Smooth muscle cell of the brain vasculature (primary cell): Measurements from ENCODE around the gene MTRF1.

Source experiments
- DNase-seq: peaks from one replicate; pipeline ENCODE4 v3.0.0-alpha.2; 2012; ENCODE audit warnings: low read depth, low spot score

Gene MTRF1

GRCh38 chr13:41224113-41225110 lies 39.0 kb downstream of the MTRF1 start:
- DNase-seq, result no peak

- DNase-seq, result no peak
These were observed 41.0 kb downstream of the MTRF1 start for GRCh38 chr13:41222259-41222852.

- DNase-seq, result no peak
These were observed 43.0 kb downstream of the MTRF1 start for GRCh38 chr13:41220401-41220800.

GRCh38 chr13:41216160-41216559 lies 47.2 kb downstream of the MTRF1 start:
- DNase-seq, result no peak

- no peak for DNase-seq
These were observed 49.5 kb downstream of the MTRF1 start for GRCh38 chr13:41213919-41214318.

- no peak for DNase-seq
These were observed 50.1 kb downstream of the MTRF1 start for GRCh38 chr13:41213316-41213715.

GRCh38 chr13:41212881-41213280 lies 50.5 kb downstream of the MTRF1 start:
- no peak for DNase-seq

GRCh38 chr13:41211062-41211461 lies 52.3 kb downstream of the MTRF1 start:
- DNase-seq, result no peak

- DNase-seq, result no peak
These were observed 56.9 kb downstream of the MTRF1 start for GRCh38 chr13:41206467-41206866.

GRCh38 chr13:41203810-41204209 lies 59.6 kb downstream of the MTRF1 start:
- no peak for DNase-seq

- DNase-seq, result no peak
These were observed 63.2 kb downstream of the MTRF1 start for GRCh38 chr13:41200126-41200525.

- DNase-seq, result no peak
These were observed 63.9 kb downstream of the MTRF1 start for GRCh38 chr13:41199526-41199925.

- no peak for DNase-seq
These were observed 64.3 kb downstream of the MTRF1 start for GRCh38 chr13:41199079-41199478.

- no peak for DNase-seq
These were observed 66.8 kb downstream of the MTRF1 start for GRCh38 chr13:41196620-41197019.

- no peak for DNase-seq
These were observed 67.4 kb downstream of the MTRF1 start for GRCh38 chr13:41196011-41196410.

GRCh38 chr13:41193919-41194824 lies 69.2 kb downstream of the MTRF1 start, which contains the start of gene KBTBD7:
Gene KBTBD7 (minus strand): TSS chr13:41194569. CDS start chr13:41194257, 312 bp downstream.
- peak; percentile 94 for DNase-seq

GRCh38 chr13:41193469-41193868 lies 69.9 kb downstream of the MTRF1 start:
- DNase-seq, result no peak

- DNase-seq, result no peak
These were observed 74.8 kb downstream of the MTRF1 start for GRCh38 chr13:41188584-41188983.

- no peak for DNase-seq
These were observed 76.9 kb downstream of the MTRF1 start for GRCh38 chr13:41186481-41186880.

GRCh38 chr13:41182231-41182630 lies 81.1 kb downstream of the MTRF1 start:
- DNase-seq, result no peak

GRCh38 chr13:41179593-41180250 lies 83.7 kb downstream of the MTRF1 start:
- no peak for DNase-seq
